Spleen (tissue), 7 donors: ENCODE data around the gene CCL17.

Experiments
- CTCF ChIP-seq, 11 experiments: fragments of 200-600 bp in 7 of 11; fragments of 450-650 bp in 4 of 11; sonication (generic) in 4 of 11; IDR thresholded peaks in 8 of 11; conservative IDR thresholded peaks in 3 of 11; 1 replicate in 7 of 11; 2 replicates in 4 of 11; pipeline versions ENCODE4 v1.4.0 to v1.8.0; 2016 to 2021; ENCODE audit warnings: antibody characterized with exemption in 11 of 11, inconsistent platforms in 4 of 11, mild to moderate bottlenecking in 1 of 11
- POLR2A ChIP-seq, 3 donors: fragments of 450-650 bp; IDR thresholded peaks; one replicate each; pipeline ENCODE4 v1.5.1; 2017; ENCODE audit warnings: antibody characterized with exemption in 3 of 3, mild to moderate bottlenecking in 1 of 3
- POLR2AphosphoS5 ChIP-seq, 3 donors: sonication (generic); formaldehyde crosslinking; IDR thresholded peaks; one replicate each; pipeline ENCODE4 v1.5.1; 2017; ENCODE audit warnings: antibody characterized with exemption in 3 of 3
- donor health status: DM: no; HTN: no; CAD: no; lungs with moderate emphysema.
- donor health status: DM: no; HTN: no; CAD: no.
- donor health status: DM: no; HTN: no; CAD: no.

GRCh38 chr16:57374067-57374534, 30.5 kb upstream of the CCL17 start:
- TF ChIP-seq CTCF (IDR thresholded peaks at IDR 0.05 in 8 of 11, conservative IDR thresholded peaks at IDR 0.05 in 3 of 11) (no peak), POLR2AphosphoS5 (IDR thresholded peaks at IDR 0.05) (no peak), POLR2A (IDR thresholded peaks at IDR 0.05) (no peak)
